Adrenal gland (tissue), 12 donors: ENCODE measurements around the gene PORCN. TPM values are rescaled to one million over a fixed set of nuclear protein-coding genes. Genes with fewer than 3 reads are reported as not detected.

Source experiments
- DNase-seq, 7 donors: peaks; one replicate each; pipeline ENCODE4 v3.0.0-alpha.2; 2019 to 2020
- H3K27ac ChIP-seq, 5 donors: fragments of 200-600 bp; sonication (generic) in 4 of 5; 1 replicate in 3 of 5; 2 replicates in 2 of 5; pipeline versions ENCODE4 v1.5.1 to v1.8.0; 2016 to 2020; ENCODE audit warnings: mild to moderate bottlenecking in 1 of 5
- H3K27me3 ChIP-seq: fragments of 200-600 bp; 2 replicates; pipeline ENCODE4 v1.8.0; 2021
- H3K36me3 ChIP-seq, 2 donors: fragments of 200-600 bp; replicated peaks in 1 of 2; 1 replicate in 1 of 2; 2 replicates in 1 of 2; pipeline versions ENCODE4 v1.5.1 to v1.8.0; 2018 to 2022
- H3K4me1 ChIP-seq, 2 donors: fragments of 200-600 bp; replicated peaks in 1 of 2; 1 replicate in 1 of 2; 2 replicates in 1 of 2; pipeline versions ENCODE4 v1.5.1 to v1.8.0; 2018 to 2021
- H3K4me3 ChIP-seq, 4 donors: fragments of 200-600 bp; sonication (generic) in 3 of 4; one replicate each; pipeline ENCODE4 v1.5.1; 2016 to 2018
- H3K9me3 ChIP-seq, 3 donors: fragments of 200-600 bp; sonication (generic) in 1 of 3; replicated peaks in 1 of 3; 1 replicate in 2 of 3; 2 replicates in 1 of 3; pipeline versions ENCODE4 v1.5.1 to v1.8.0; 2016 to 2021
- POLR2A ChIP-seq, 2 donors: fragments of 450-650 bp; IDR thresholded peaks; one replicate each; pipeline ENCODE4 v1.6.1; 2017; ENCODE audit warnings: antibody characterized with exemption in 2 of 2, mild to moderate bottlenecking in 2 of 2, moderate library complexity in 1 of 2
- WGBS, 4 donors: extraction: QIAGEN DNeasy Blood & Tissue Kit in 2 of 4; methylation state at CpG; one replicate each; pipeline versions ENCODE4 v1.1.5 to v1.1.7; 2013 to 2017; 5-methylcytosine and 5-hydroxymethylcytosine counted together
- intact Hi-C, 2 donors: fragments of 100-400 bp; cut with DNase I; formaldehyde crosslinking; loops; one replicate each; pipeline versions ENCODE4 v1.14.1 to v1.15.0; 2022 to 2023
- polyA plus RNA-seq, 3 donors: library from polyadenylated mRNA; stranded (reverse); fragments of 200-250 nt in 2 of 3; fragments of 350-450 nt in 1 of 3; fragmentation: Illumina TruSeq in 1 of 3; extraction: RNeasy Lipid Tissue Mini Kit (QIAGEN cat#74804) in 1 of 3; gene quantifications; one replicate each; pipeline ENCODE4 v1.2.3, GENCODE V29; 2013 to 2014
- total RNA-seq, 9 donors: library from RNA; depleted of rRNA in 4 of 9; stranded (reverse); fragments of >200 nt in 4 of 9; fragments of 120-200 nt in 1 of 9; fragmentation: NEBNext Ultra II Directional in 1 of 9; extraction: Animal tissue kit (Norgen Biotek cat#: 25700) in 1 of 9; gene quantifications; one replicate each; pipeline versions ENCODE4 v1.1.0 to v1.2.4, GENCODE V29; 2013 to 2023
- TF ChIP-seq, protein P1 (sequence below), 6 experiments: fragments of 450-650 bp in 4 of 6; fragments of 200-600 bp in 2 of 6; sonication (generic) in 1 of 6; IDR thresholded peaks; 1 replicate in 5 of 6; 2 replicates in 1 of 6; pipeline versions ENCODE4 v1.5.1 to v1.8.0; 2016 to 2021; ENCODE audit warnings: antibody characterized with exemption in 6 of 6, mild to moderate bottlenecking in 2 of 6, moderate library complexity in 1 of 6
- donor health status: healthy with polysubstance abuse.
- donor health status: Bipolar disorder and iron deficiency.
- donor health status: DM: yes; HTN: yes; CAD: no.
- donor health status: DM: no; HTN: no; CAD: no.
- donor health status: DM: no; HTN: no; CAD: no.
- donor health status: DM: yes; HTN: yes; CAD: no.

Gene PORCN
- total and polyA plus RNA-seq, 12 donors, result 9.5 to 290 (median 86.3) TPM

GRCh38 chrX:48461830-48462229 lies 47.0 kb upstream of the PORCN start:
- H3K4me3 ChIP-seq, result no peak overlapping the region
- H3K9me3 ChIP-seq, result no peaks in the 10 kb centered on the region
- H3K27ac ChIP-seq, result no peak overlapping the region
- WGBS, 4 donors, result 73 to 100% (median 77%) methylated on average over 5 to 6 of the region's 6 CpGs; no CpG with 5 or more reads in 1 of the 4 donors
- intact Hi-C loops, result no loop called here
- H3K4me1 ChIP-seq, result no peaks in the 10 kb centered on the region
- TF ChIP-seq POLR2A (IDR thresholded peaks at IDR 0.05), result no peak
- TF ChIP-seq, protein P1, sequence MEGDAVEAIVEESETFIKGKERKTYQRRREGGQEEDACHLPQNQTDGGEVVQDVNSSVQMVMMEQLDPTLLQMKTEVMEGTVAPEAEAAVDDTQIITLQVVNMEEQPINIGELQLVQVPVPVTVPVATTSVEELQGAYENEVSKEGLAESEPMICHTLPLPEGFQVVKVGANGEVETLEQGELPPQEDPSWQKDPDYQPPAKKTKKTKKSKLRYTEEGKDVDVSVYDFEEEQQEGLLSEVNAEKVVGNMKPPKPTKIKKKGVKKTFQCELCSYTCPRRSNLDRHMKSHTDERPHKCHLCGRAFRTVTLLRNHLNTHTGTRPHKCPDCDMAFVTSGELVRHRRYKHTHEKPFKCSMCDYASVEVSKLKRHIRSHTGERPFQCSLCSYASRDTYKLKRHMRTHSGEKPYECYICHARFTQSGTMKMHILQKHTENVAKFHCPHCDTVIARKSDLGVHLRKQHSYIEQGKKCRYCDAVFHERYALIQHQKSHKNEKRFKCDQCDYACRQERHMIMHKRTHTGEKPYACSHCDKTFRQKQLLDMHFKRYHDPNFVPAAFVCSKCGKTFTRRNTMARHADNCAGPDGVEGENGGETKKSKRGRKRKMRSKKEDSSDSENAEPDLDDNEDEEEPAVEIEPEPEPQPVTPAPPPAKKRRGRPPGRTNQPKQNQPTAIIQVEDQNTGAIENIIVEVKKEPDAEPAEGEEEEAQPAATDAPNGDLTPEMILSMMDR (IDR thresholded peaks at IDR 0.05), result no peak
- H3K27me3 ChIP-seq, result no peaks in the 10 kb centered on the region
- H3K36me3 ChIP-seq, result no peaks in the 10 kb centered on the region
- DNase-seq, result no peak

DNA sequence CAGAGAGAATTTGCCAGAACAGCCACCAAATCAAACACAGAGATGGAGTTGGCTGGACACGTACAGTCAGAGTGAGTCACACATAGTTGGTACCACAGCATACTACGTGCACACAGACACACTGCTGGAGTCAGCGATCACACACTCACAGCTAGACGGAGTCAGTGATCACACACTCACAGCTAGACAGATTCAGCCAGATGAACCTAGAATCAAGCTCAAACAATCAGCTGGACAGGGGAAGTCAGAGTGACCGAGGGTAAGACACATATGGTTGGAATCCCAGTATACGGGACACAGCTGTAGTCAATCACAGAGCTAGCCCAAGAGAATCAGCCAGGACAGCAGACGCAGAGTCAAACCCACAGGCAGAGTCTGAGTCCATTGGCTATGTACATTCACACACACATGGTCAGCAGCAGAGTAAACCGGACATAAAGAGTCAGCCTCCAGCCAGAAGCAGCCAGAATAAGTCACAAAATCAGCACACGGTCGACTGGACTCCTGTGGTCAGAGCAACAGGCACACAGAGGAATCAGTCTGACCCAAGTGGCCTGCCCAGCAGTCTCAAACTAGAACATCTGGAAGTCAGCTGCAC lies 43.4 kb upstream of the PORCN start:
- Histone ChIP-seq H3K4me1 (no peaks in the 10 kb centered on the region), H3K27me3 (no peaks in the 10 kb centered on the region), H3K36me3 (no peaks in the 10 kb centered on the region), H3K9me3 (no peaks in the 10 kb centered on the region), H3K27ac (no peak overlapping the region), H3K4me3 (no peak overlapping the region)
- DNase-seq, result no peak
- WGBS, 4 donors, result 65 to 77% (median 75%) methylated on average over 10 of the region's 10 CpGs; no CpG with 5 or more reads in 1 of the 4 donors
- no peak for TF ChIP-seq POLR2A (IDR thresholded peaks at IDR 0.05)
- TF ChIP-seq, protein P1 (IDR thresholded peaks at IDR 0.05), result no peak
- intact Hi-C loops, result no loop called here

DNA sequence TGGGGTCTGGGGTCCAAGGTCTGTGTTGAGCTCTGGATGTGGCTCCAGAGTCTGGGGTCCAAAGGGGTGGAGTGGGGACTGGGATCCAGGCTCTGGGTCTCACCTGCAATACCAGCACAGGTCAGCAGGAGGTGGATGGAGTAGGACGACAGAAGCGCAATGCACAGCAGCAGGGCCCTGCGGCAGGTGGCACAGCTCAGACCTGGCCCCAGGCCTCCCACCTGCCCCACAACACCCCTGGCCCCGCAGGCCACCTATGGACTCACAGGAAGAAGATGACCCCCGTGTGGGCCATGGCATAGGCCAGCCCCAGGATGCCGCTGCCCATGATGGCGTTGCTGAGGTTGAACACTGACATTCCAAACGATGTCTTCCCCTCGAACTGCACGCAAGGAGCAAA lies 42.1 kb upstream of the PORCN start:
- no peak for DNase-seq
- Histone ChIP-seq H3K27ac (no peak overlapping the region), H3K9me3 (no peaks in the 10 kb centered on the region), H3K4me3 (no peak overlapping the region), H3K4me1 (no peaks in the 10 kb centered on the region), H3K36me3 (no peaks in the 10 kb centered on the region), H3K27me3 (no peaks in the 10 kb centered on the region)
- WGBS, 4 donors, result 83 to 96% (median 89%) methylated on average over 3 to 10 of the region's 10 CpGs
- intact Hi-C loops, result no loop called here
- TF ChIP-seq, protein P1 (IDR thresholded peaks at IDR 0.05), result peak in 1 of 6 experiments; percentile 6
- TF ChIP-seq POLR2A (IDR thresholded peaks at IDR 0.05), result no peak

DNA sequence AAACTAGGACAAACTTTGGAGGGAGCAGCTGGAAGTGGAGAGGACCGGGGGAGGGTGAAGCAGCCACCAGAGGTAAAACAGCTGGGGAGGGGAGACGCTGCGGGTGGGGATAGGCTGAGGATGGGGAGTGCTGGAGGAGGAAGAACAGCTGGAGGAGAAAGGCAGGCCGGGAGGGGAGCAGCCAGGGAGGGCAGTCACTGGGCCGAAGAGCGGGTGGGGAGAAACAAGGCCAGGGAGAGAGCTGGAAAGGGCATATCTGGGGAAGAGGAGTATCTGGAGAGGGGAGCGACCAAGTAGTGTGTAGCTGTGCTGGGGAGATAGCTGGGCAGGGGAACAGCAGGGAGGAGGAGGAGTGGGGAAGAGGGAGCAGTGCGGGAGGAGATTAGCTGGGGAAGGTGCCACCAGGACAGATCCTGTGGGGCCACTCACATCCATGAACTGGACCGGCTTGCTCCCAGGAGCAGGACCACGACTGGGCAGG lies 41.5 kb upstream of the PORCN start:
- TF ChIP-seq, protein P1 (IDR thresholded peaks at IDR 0.05), result no peak
- no peak for TF ChIP-seq POLR2A (IDR thresholded peaks at IDR 0.05)

More for the DNA sequence above, 41.5 kb upstream of the PORCN start:
- Histone ChIP-seq H3K9me3 (no peaks in the 10 kb centered on the region), H3K27ac (no peak overlapping the region), H3K27me3 (no peaks in the 10 kb centered on the region), H3K4me3 (no peak overlapping the region), H3K4me1 (no peaks in the 10 kb centered on the region), H3K36me3 (no peaks in the 10 kb centered on the region)
- WGBS, 4 donors, result 54 to 68% (median 63%) methylated on average over 10 of the region's 10 CpGs
- intact Hi-C loops, result no loop called here
- no peak for DNase-seq
